H9 (cell line): ENCODE results near the gene SUPT3H. TPM values are rescaled to one million over a fixed set of nuclear protein-coding genes. Genes with fewer than 3 reads are reported as not detected.

Experiments used
- DNase-seq: peaks from one replicate; pipeline ENCODE4 v3.0.0-alpha.2; 2017
- H2AFZ ChIP-seq: one replicate; pipeline ENCODE4 v1.6.1; 2013; ENCODE audit warnings: mild to moderate bottlenecking, low read length, control low read depth, moderate library complexity
- H2AK5ac ChIP-seq: 2 replicates; pipeline ENCODE4 v1.6.1; 2013; ENCODE audit warnings: low read length, control low read depth, mixed read lengths; ENCODE audit not compliant: insufficient read length
- H2BK120ac ChIP-seq: one replicate; pipeline ENCODE4 v1.6.1; 2013; ENCODE audit warnings: low read depth, mild to moderate bottlenecking, low read length, control low read depth, inconsistent platforms; ENCODE audit not compliant: poor library complexity, severe bottlenecking
- H2BK12ac ChIP-seq: 2 replicates; pipeline ENCODE4 v1.6.1; 2013; ENCODE audit warnings: low read length, control low read depth, mixed read lengths, low read depth; ENCODE audit not compliant: insufficient read length
- H2BK15ac ChIP-seq: 2 replicates; pipeline ENCODE4 v1.6.1; 2013; ENCODE audit warnings: low read depth, low read length, control low read depth
- H2BK20ac ChIP-seq: one replicate; pipeline ENCODE4 v1.6.1; 2013; ENCODE audit warnings: low read depth, mild to moderate bottlenecking, low read length, control low read depth, inconsistent platforms; ENCODE audit not compliant: poor library complexity, severe bottlenecking
- H2BK5ac ChIP-seq: 2 replicates; pipeline ENCODE4 v1.6.1; 2013; ENCODE audit warnings: low read length, control low read depth, mixed read lengths; ENCODE audit not compliant: insufficient read length
- H3K14ac ChIP-seq: 2 replicates; pipeline ENCODE4 v1.6.1; 2013; ENCODE audit warnings: low read length, control low read depth; ENCODE audit not compliant: insufficient read depth
- H3K18ac ChIP-seq: 2 replicates; pipeline ENCODE4 v1.6.1; 2013; ENCODE audit warnings: low read depth, mild to moderate bottlenecking, mixed read lengths, low read length, control low read depth; ENCODE audit not compliant: insufficient read length
- H3K23ac ChIP-seq: 2 replicates; pipeline ENCODE4 v1.6.1; 2013; ENCODE audit warnings: low read length, control low read depth, mixed read lengths, low read depth; ENCODE audit not compliant: insufficient read length
- H3K23me2 ChIP-seq: 2 replicates; pipeline ENCODE4 v1.6.1; 2013; ENCODE audit warnings: low read depth, mild to moderate bottlenecking, mixed read lengths, low read length, control low read depth; ENCODE audit not compliant: insufficient read length, poor library complexity, severe bottlenecking
- H3K27ac ChIP-seq: 2 replicates; pipeline ENCODE4 v1.5.1; 2013; ENCODE audit warnings: low read length, control low read depth, mixed read lengths, low read depth; ENCODE audit not compliant: insufficient read length
- H3K27me3 ChIP-seq: 2 replicates; pipeline ENCODE4 v1.6.1; 2013; ENCODE audit warnings: low read length, control low read depth, inconsistent platforms; ENCODE audit not compliant: insufficient read depth
- H3K4ac ChIP-seq: 2 replicates; pipeline ENCODE4 v1.6.1; 2013; ENCODE audit warnings: low read depth, mild to moderate bottlenecking, control low read depth, inconsistent platforms, low read length, moderate library complexity
- H3K4me1 ChIP-seq: 2 replicates; pipeline ENCODE4 v1.6.1; 2013; ENCODE audit warnings: low read length, control low read depth, inconsistent platforms; ENCODE audit not compliant: insufficient read depth
- H3K4me2 ChIP-seq: 2 replicates; pipeline ENCODE4 v1.6.1; 2013; ENCODE audit warnings: low read length, control low read depth, mixed read lengths; ENCODE audit not compliant: insufficient read length, insufficient read depth
- H3K56ac ChIP-seq: 2 replicates; pipeline ENCODE4 v1.6.1; 2013; ENCODE audit warnings: low read depth, mild to moderate bottlenecking, mixed read lengths, low read length, control low read depth; ENCODE audit not compliant: insufficient read length
- H3K79me1 ChIP-seq: 2 replicates; pipeline ENCODE4 v1.6.1; 2013; ENCODE audit warnings: low read depth, mild to moderate bottlenecking, moderate library complexity, low read length, control low read depth, inconsistent platforms; ENCODE audit not compliant: insufficient read depth, poor library complexity, severe bottlenecking
- H3K79me2 ChIP-seq: 2 replicates; pipeline ENCODE4 v1.6.1; 2013; ENCODE audit warnings: low read length, control low read depth, inconsistent platforms; ENCODE audit not compliant: insufficient read depth
- H3K9ac ChIP-seq: 2 replicates; pipeline ENCODE4 v1.6.1; 2013; ENCODE audit warnings: low read length, control low read depth, mixed read lengths; ENCODE audit not compliant: insufficient read length; ENCODE audit errors: extremely low read depth
- H3K9me3 ChIP-seq: one replicate; pipeline ENCODE4 v1.6.1; 2013; ENCODE audit warnings: low read depth, low read length, inconsistent platforms; ENCODE audit not compliant: control insufficient read depth
- H3T11ph ChIP-seq: one replicate; pipeline ENCODE4 v1.6.1; 2013; ENCODE audit warnings: mild to moderate bottlenecking, low read length, control low read depth, inconsistent platforms
- H4K20me1 ChIP-seq: one replicate; pipeline ENCODE4 v1.6.1; 2013; ENCODE audit not compliant: control insufficient read depth, insufficient read length, insufficient read depth
- H4K5ac ChIP-seq: 2 replicates; pipeline ENCODE4 v1.6.1; 2013; ENCODE audit warnings: low read depth, mild to moderate bottlenecking, mixed read lengths, low read length, control low read depth; ENCODE audit not compliant: insufficient read length
- H4K8ac ChIP-seq: replicated peaks from 2 replicates; pipeline ENCODE4 v1.6.1; 2013; ENCODE audit warnings: low read length, control low read depth, mixed read lengths, low read depth; ENCODE audit not compliant: insufficient read length
- H4K91ac ChIP-seq: 2 replicates; pipeline ENCODE4 v1.6.1; 2013; ENCODE audit warnings: low read depth, mild to moderate bottlenecking, moderate library complexity, mixed read lengths, low read length, control low read depth; ENCODE audit not compliant: insufficient read length
- H3K27ac Mint-ChIP-seq, 3 experiments: 2 replicates in 2 of 3; 3 replicates in 1 of 3; pipeline ENCODE4 v1.8.0; 2020 to 2021; ENCODE audit warnings: mixed read lengths in 3 of 3, mild to moderate bottlenecking in 1 of 3, moderate library complexity in 1 of 3
- H3K27me3 Mint-ChIP-seq: 2 replicates; pipeline ENCODE4 v1.8.0; 2021; ENCODE audit warnings: low read depth, mild to moderate bottlenecking, moderate library complexity, mixed read lengths
- H3K36me3 Mint-ChIP-seq, 3 experiments: 2 replicates in 2 of 3; 3 replicates in 1 of 3; pipeline ENCODE4 v1.8.0; 2020 to 2021; ENCODE audit warnings: low read depth in 3 of 3, mixed read lengths in 3 of 3; ENCODE audit not compliant: insufficient read depth in 1 of 3
- H3K4me1 Mint-ChIP-seq, 2 experiments: 2 replicates each; pipeline ENCODE4 v1.8.0; 2020; ENCODE audit warnings: mixed read lengths in 2 of 2
- H3K4me3 Mint-ChIP-seq, 2 experiments: 2 replicates in 1 of 2; 3 replicates in 1 of 2; pipeline ENCODE4 v1.8.0; 2020 to 2021; ENCODE audit warnings: mild to moderate bottlenecking in 2 of 2, mixed read lengths in 2 of 2, moderate library complexity in 1 of 2
- H3K9me3 Mint-ChIP-seq, 2 experiments: 2 replicates in 1 of 2; 3 replicates in 1 of 2; pipeline ENCODE4 v1.8.0; 2020; ENCODE audit warnings: mild to moderate bottlenecking in 2 of 2, mixed read lengths in 2 of 2, moderate library complexity in 1 of 2
- CTCF ChIP-seq: fragments of 200-600 bp; sonication (generic); conservative IDR thresholded peaks from 3 replicates; pipeline ENCODE4 v1.8.0; 2021; ENCODE audit warnings: antibody characterized with exemption, mild to moderate bottlenecking
- WGBS: extraction: QIAGEN DNeasy Blood & Tissue Kit; methylation state at CpG from one replicate; pipeline ENCODE4 v1.1.7; 2013; ENCODE audit warnings: missing lambda C conversion rate, low lambda C conversion rate, mixed read lengths; ENCODE audit not compliant: insufficient read length; ENCODE audit errors: extremely low coverage; 5-methylcytosine and 5-hydroxymethylcytosine counted together
- total RNA-seq: library from RNA; stranded (reverse); gene quantifications from 2 replicates; pipeline ENCODE4 v1.2.1, GENCODE V29; 2021

SUPT3H gene
- total RNA-seq, 1 experiment from 2014 or later: 22.5 TPM

DNA sequence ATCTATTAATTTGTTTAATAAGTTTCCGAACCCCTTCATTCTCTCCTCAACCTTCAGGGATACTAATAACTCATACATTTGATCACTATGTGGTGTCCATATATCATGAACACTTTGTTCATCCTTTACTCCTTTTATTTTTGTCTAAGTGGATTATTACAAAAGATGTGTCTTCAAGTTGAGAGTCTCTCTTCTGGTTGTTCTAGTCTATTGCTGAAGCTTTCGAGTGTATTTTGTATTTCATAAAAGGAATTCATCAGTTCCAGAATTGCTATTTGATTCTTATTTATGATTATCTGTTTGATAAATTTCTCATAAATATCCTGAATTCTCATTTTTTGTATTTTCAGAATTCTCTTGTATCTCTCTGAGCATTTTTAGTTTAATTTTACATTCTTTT, 146.1 kb downstream of the SUPT3H start:
- no CpG with 5 or more reads among the region's 2 CpGs for WGBS
- no peak overlapping the region for H3K4ac ChIP-seq
- Mint-ChIP-seq H3K4me1 (no peaks in the 10 kb centered on the region), H3K9me3 (peaks cover 4 to 13% of the 10 kb centered on the region in 2 experiments; a peak in 4 of 5 replicates), H3K36me3 (peaks cover 14 to 27% (median 17%) of the 10 kb centered on the region in 3 experiments), H3K27me3 (no peaks in the 10 kb centered on the region), H3K27ac (no peak overlapping the region), H3K4me3 (no peak overlapping the region)
- H3T11ph ChIP-seq: no peak overlapping the region
- H3K79me1 ChIP-seq: no peaks in the 10 kb centered on the region
- no peak overlapping the region for H3K56ac ChIP-seq
- no peaks in the 10 kb centered on the region for H3K23me2 ChIP-seq
- no peak overlapping the region for H2AK5ac ChIP-seq
- H3K4me1 ChIP-seq: no peaks in the 10 kb centered on the region
- H2BK120ac ChIP-seq: no peak overlapping the region
- H3K14ac ChIP-seq: no peak overlapping the region
- no peak overlapping the region for H2BK5ac ChIP-seq
- TF ChIP-seq CTCF: no peak
- no peak overlapping the region for H2BK12ac ChIP-seq
- no peaks in the 10 kb centered on the region for H4K20me1 ChIP-seq
- H3K27ac ChIP-seq: no peak overlapping the region
- no peak overlapping the region for H3K4me2 ChIP-seq
- DNase-seq: no peak
- H4K91ac ChIP-seq: no peak overlapping the region
- H4K5ac ChIP-seq: no peak overlapping the region
- no peaks in the 10 kb centered on the region for H3K79me2 ChIP-seq
- H3K18ac ChIP-seq: no peak overlapping the region
- no peak overlapping the region for H4K8ac ChIP-seq
- no peak overlapping the region for H2AFZ ChIP-seq
- H3K9ac ChIP-seq: no peak overlapping the region
- no peaks in the 10 kb centered on the region for H3K27me3 ChIP-seq
- H3K23ac ChIP-seq: no peak overlapping the region
- no peak overlapping the region for H2BK15ac ChIP-seq
- no peaks in the 10 kb centered on the region for H3K9me3 ChIP-seq
- no peak overlapping the region for H2BK20ac ChIP-seq
